Embryonic facial prominence (tissue), 1 donor: Measurements from ENCODE around the gene BDH1.
"Not testable (repeated sequence)": the region's sequence is repeated elsewhere in the genome, so short reads cannot be mapped to it uniquely, and the experiment has no call there.

Source experiments
- DNase-seq: peaks from one replicate; pipeline ENCODE4 v3.0.0-alpha.2; 2016; ENCODE audit errors: extremely low spot score

BDH1 gene

GRCh38 chr3:197520311-197521276, 35.2 kb downstream of the BDH1 start:
- no peak for DNase-seq

- no peak for DNase-seq
Measured at GRCh38 chr3:197519801-197520211, 36.0 kb downstream of the BDH1 start.

- no peak for DNase-seq
Measured at GRCh38 chr3:197518881-197519421, 36.8 kb downstream of the BDH1 start.

- DNase-seq, result not testable (repeated sequence)
Measured at GRCh38 chr3:197517922-197518683, 37.7 kb downstream of the BDH1 start.

- not testable (repeated sequence) for DNase-seq
Measured at GRCh38 chr3:197516890-197517606, 38.7 kb downstream of the BDH1 start.

- DNase-seq, result no peak
Measured at GRCh38 chr3:197516517-197516889, 39.3 kb downstream of the BDH1 start.

GRCh38 chr3:197514786-197515355, 40.9 kb downstream of the BDH1 start:
- DNase-seq, result no peak

GRCh38 chr3:197513953-197514785, 41.6 kb downstream of the BDH1 start:
- no peak for DNase-seq

- no peak for DNase-seq
Measured at GRCh38 chr3:197512691-197513571, 42.8 kb downstream of the BDH1 start.

GRCh38 chr3:197511853-197512635, 43.7 kb downstream of the BDH1 start:
- no peak for DNase-seq

- DNase-seq, result no peak
Measured at GRCh38 chr3:197511130-197511529, 44.6 kb downstream of the BDH1 start.

- no peak for DNase-seq
Measured at GRCh38 chr3:197510642-197511018, 45.1 kb downstream of the BDH1 start.

- no peak for DNase-seq
Measured at GRCh38 chr3:197508924-197509775, 46.6 kb downstream of the BDH1 start.

- DNase-seq, result no peak
Measured at GRCh38 chr3:197508461-197508860, 47.3 kb downstream of the BDH1 start.

GRCh38 chr3:197508051-197508451, 47.7 kb downstream of the BDH1 start:
- no peak for DNase-seq

- no peak for DNase-seq
Measured at GRCh38 chr3:197507541-197507940, 48.2 kb downstream of the BDH1 start.

GRCh38 chr3:197507081-197507480, 48.7 kb downstream of the BDH1 start:
- DNase-seq, result no peak
